Esophagus squamous epithelium (tissue), 5 donors: Measurements from ENCODE around the gene MIER2. TPM values are rescaled to one million over a fixed set of nuclear protein-coding genes. Genes with fewer than 3 reads are reported as not detected.

ENCODE experiments used
- DNase-seq: peaks from one replicate; lab custom pipeline; 2025; lab: John Stamatoyannopoulos, UW
- H3K27ac ChIP-seq, 4 donors: fragments of 200-600 bp; sonication (generic); one replicate each; pipeline ENCODE4 v1.5.1; 2016 to 2019; ENCODE audit warnings: mild to moderate bottlenecking in 1 of 4
- H3K27me3 ChIP-seq, 4 donors: fragments of 200-600 bp; sonication (generic); 1 replicate in 3 of 4; 2 replicates in 1 of 4; pipeline versions ENCODE4 v1.5.1 to v1.6.0; 2017 to 2021; ENCODE audit warnings: antibody characterized with exemption in 1 of 4
- H3K36me3 ChIP-seq, 3 donors: fragments of 200-600 bp; sonication (generic); one replicate each; pipeline ENCODE4 v1.5.1; 2016 to 2019
- H3K4me1 ChIP-seq, 3 donors: fragments of 200-600 bp; sonication (generic); one replicate each; pipeline ENCODE4 v1.5.1; 2017 to 2019
- H3K4me3 ChIP-seq, 4 donors: fragments of 200-600 bp; sonication (generic); 1 replicate in 3 of 4; 2 replicates in 1 of 4; pipeline ENCODE4 v1.5.1; 2016 to 2019; ENCODE audit warnings: mild to moderate bottlenecking in 2 of 4, moderate library complexity in 1 of 4
- H3K9me3 ChIP-seq, 3 donors: fragments of 200-600 bp; sonication (generic); one replicate each; pipeline ENCODE4 v1.5.1; 2016 to 2019
- POLR2A ChIP-seq, 4 donors: fragments of 450-650 bp; IDR thresholded peaks; one replicate each; pipeline ENCODE4 v1.6.1; 2017; ENCODE audit warnings: antibody characterized with exemption in 4 of 4, mild to moderate bottlenecking in 4 of 4, moderate library complexity in 3 of 4
- WGBS, 2 donors: methylation state at CpG; one replicate each; pipeline ENCODE4 v1.1.5; 2018; 5-methylcytosine and 5-hydroxymethylcytosine counted together
- intact Hi-C: fragments of 100-400 bp; cut with DNase I; formaldehyde crosslinking; loops from one replicate; pipeline ENCODE4 v1.15.0; 2022
- total RNA-seq, 4 donors: library from RNA; depleted of rRNA; stranded (reverse); fragments of >200 nt; gene quantifications; one replicate each; pipeline ENCODE4 v1.1.0, GENCODE V29; 2016
- TF ChIP-seq, protein P1 (sequence below), 6 experiments: fragments of 450-650 bp in 4 of 6; fragments of 200-600 bp in 2 of 6; sonication (generic) in 2 of 6; IDR thresholded peaks; one replicate each; pipeline ENCODE4 v1.5.1; 2016 to 2019; ENCODE audit warnings: antibody characterized with exemption in 6 of 6, mild to moderate bottlenecking in 4 of 6, moderate library complexity in 4 of 6
- donor health status: DM: yes; HTN: yes; CAD: no.

Gene MIER2
- total RNA-seq, 4 donors from 2014 or later, result 11.7 to 31.5 (median 14.9) TPM

DNA sequence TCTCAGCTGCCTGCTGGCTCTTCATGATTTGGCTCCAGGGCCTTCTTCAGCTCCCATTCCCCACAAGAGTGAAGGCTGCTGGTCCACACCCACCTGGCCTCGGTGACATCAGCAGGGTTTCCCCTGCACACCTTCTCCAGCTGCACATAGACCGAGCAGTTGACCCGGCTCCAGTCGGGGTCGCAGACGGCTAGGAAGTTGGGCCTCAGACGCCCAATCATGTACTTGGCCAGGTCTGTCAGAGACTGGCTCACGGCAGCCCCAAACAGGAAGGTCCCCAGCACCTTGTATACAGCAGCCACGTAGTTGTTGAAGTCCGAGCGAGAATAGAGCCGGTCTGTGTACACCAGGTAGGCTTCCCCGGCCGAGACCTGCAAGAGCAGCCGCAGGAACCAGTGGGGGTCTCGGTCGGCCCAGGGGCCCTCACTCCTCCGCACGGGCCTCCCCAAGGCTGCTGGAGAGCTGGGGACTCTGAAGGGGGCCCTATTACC, 57.2 kb downstream of the MIER2 start:
- 50 to 86% methylated on average over 1 to 18 of the region's 19 CpGs for WGBS, 2 donors
- peaks cover 4 to 29% (median 9%) of the 10 kb centered on the region in 3 donors for H3K4me1 ChIP-seq
- DNase-seq, result no peak
- no peak overlapping the region for H3K27ac ChIP-seq
- H3K4me3 ChIP-seq, result no peak overlapping the region
- no peak for TF ChIP-seq POLR2A (IDR thresholded peaks at IDR 0.05)
- TF ChIP-seq, protein P1, sequence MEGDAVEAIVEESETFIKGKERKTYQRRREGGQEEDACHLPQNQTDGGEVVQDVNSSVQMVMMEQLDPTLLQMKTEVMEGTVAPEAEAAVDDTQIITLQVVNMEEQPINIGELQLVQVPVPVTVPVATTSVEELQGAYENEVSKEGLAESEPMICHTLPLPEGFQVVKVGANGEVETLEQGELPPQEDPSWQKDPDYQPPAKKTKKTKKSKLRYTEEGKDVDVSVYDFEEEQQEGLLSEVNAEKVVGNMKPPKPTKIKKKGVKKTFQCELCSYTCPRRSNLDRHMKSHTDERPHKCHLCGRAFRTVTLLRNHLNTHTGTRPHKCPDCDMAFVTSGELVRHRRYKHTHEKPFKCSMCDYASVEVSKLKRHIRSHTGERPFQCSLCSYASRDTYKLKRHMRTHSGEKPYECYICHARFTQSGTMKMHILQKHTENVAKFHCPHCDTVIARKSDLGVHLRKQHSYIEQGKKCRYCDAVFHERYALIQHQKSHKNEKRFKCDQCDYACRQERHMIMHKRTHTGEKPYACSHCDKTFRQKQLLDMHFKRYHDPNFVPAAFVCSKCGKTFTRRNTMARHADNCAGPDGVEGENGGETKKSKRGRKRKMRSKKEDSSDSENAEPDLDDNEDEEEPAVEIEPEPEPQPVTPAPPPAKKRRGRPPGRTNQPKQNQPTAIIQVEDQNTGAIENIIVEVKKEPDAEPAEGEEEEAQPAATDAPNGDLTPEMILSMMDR (IDR thresholded peaks at IDR 0.05), result no peak
- no peaks in the 10 kb centered on the region for H3K36me3 ChIP-seq
- peaks cover 0 to 21% (median 0%) of the 10 kb centered on the region in 4 donors for H3K27me3 ChIP-seq
- no peaks in the 10 kb centered on the region for H3K9me3 ChIP-seq
- intact Hi-C loops, result no loop called here

DNA sequence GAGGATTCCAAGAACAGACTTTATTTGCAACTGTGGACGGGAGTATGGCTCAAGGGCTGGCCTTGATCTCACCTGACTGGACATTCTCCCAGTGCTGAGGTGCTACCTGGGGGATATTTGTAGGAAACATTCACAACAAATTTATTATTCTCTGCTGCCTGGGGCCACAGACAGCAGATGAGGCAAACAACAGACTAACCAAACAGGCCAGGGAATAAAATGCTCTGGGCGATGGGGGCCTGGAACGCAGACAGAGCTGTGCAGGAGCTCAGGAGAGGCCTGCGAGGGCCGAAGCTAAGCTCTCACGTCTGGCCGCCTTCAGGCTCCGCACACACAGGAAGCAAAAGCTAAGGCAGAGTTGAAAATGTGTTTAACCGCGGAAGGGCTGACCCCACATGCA, 61.2 kb downstream of the MIER2 start:
- intact Hi-C loops, result no loop called here
- no peak for DNase-seq
- H3K27me3 ChIP-seq, result peaks cover 0 to 28% (median 0%) of the 10 kb centered on the region in 4 donors
- no peaks in the 10 kb centered on the region for H3K4me1 ChIP-seq
- H3K27ac ChIP-seq, result no peak overlapping the region
- no peaks in the 10 kb centered on the region for H3K9me3 ChIP-seq
- no peak overlapping the region for H3K4me3 ChIP-seq
- TF ChIP-seq, protein P1 (IDR thresholded peaks at IDR 0.05), result no peak
- no peak for TF ChIP-seq POLR2A (IDR thresholded peaks at IDR 0.05)
- H3K36me3 ChIP-seq, result peaks cover 0 to 22% (median 0%) of the 10 kb centered on the region in 3 donors
- 87% methylated on average over 10 of the region's 10 CpGs for WGBS, 2 donors

- 78 to 82% methylated on average over 7 to 10 of the region's 13 CpGs for WGBS, 2 donors
- Histone ChIP-seq H3K27ac (no peak overlapping the region), H3K27me3 (peaks cover 0 to 37% (median 0%) of the 10 kb centered on the region in 4 donors), H3K4me1 (no peaks in the 10 kb centered on the region), H3K4me3 (no peak overlapping the region), H3K9me3 (no peaks in the 10 kb centered on the region), H3K36me3 (peaks cover 0 to 22% (median 0%) of the 10 kb centered on the region in 3 donors)
- intact Hi-C loops, result no loop called here
- TF ChIP-seq, protein P1 (IDR thresholded peaks at IDR 0.05), result no peak
- TF ChIP-seq POLR2A (IDR thresholded peaks at IDR 0.05), result no peak
- DNase-seq, result no peak
These were observed 62.1 kb downstream of the MIER2 start for GRCh38 chr19:282501-282900.

- Histone ChIP-seq H3K27ac (no peak overlapping the region), H3K9me3 (no peaks in the 10 kb centered on the region), H3K4me3 (no peak overlapping the region), H3K4me1 (no peaks in the 10 kb centered on the region), H3K36me3 (peaks cover 0 to 22% (median 0%) of the 10 kb centered on the region in 3 donors), H3K27me3 (peaks cover 0 to 42% (median 0%) of the 10 kb centered on the region in 4 donors)
- 81 to 82% methylated on average over 6 to 7 of the region's 10 CpGs for WGBS, 2 donors
- DNase-seq, result no peak
- TF ChIP-seq POLR2A (IDR thresholded peaks at IDR 0.05), result no peak
- TF ChIP-seq, protein P1 (IDR thresholded peaks at IDR 0.05), result no peak
- intact Hi-C loops, result no loop called here
These were observed 62.6 kb downstream of the MIER2 start for GRCh38 chr19:281992-282391.

DNA sequence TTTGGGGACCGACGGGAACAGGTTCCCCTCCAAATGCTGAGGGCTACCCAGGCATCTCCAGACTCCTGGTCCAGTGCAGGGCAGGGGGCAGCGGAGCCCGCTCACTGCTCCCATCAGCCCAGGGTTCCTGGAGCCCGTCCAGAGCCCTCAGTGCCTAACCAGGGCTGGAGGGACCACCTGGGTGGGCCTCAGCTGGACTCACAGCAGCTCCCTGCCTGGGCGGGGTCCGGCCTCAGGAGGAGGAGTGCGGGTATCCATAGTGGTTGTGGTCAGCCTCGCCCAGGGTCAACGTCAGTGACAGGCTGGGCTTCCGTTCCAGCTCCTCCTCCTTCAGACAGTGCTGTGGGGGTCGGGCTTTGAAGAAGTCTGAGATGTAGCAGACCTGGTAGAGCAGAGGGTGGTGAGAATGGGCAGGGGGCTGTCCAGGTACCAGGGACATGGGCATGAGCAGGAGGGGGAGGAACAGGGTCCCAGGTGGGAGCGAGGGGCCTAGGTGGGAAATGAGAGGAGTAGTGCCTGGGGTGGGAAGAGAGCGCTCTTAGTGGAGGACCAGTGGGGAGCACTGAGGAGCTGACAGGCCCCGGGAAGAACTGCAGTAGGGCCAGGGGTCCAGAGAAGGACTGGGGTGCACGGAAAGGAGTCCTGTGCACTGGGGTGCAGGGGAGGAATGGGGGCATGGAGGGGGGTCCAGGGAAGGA, 63.3 kb downstream of the MIER2 start:
- H3K4me1 ChIP-seq, result no peaks in the 10 kb centered on the region
- no peaks in the 10 kb centered on the region for H3K9me3 ChIP-seq
- no peak for DNase-seq
- 83 to 92% methylated on average over 4 to 10 of the region's 16 CpGs for WGBS, 2 donors
- H3K27ac ChIP-seq, result no peak overlapping the region
- H3K36me3 ChIP-seq, result peaks cover 0 to 22% (median 0%) of the 10 kb centered on the region in 3 donors
- TF ChIP-seq, protein P1 (IDR thresholded peaks at IDR 0.05), result no peak
- no peak for TF ChIP-seq POLR2A (IDR thresholded peaks at IDR 0.05)
- intact Hi-C loops, result no loop called here
- no peak overlapping the region for H3K4me3 ChIP-seq
- H3K27me3 ChIP-seq, result peaks cover 0 to 48% (median 0%) of the 10 kb centered on the region in 4 donors
